ENCODE measurements around the gene NMB.

NMB gene

DNA sequence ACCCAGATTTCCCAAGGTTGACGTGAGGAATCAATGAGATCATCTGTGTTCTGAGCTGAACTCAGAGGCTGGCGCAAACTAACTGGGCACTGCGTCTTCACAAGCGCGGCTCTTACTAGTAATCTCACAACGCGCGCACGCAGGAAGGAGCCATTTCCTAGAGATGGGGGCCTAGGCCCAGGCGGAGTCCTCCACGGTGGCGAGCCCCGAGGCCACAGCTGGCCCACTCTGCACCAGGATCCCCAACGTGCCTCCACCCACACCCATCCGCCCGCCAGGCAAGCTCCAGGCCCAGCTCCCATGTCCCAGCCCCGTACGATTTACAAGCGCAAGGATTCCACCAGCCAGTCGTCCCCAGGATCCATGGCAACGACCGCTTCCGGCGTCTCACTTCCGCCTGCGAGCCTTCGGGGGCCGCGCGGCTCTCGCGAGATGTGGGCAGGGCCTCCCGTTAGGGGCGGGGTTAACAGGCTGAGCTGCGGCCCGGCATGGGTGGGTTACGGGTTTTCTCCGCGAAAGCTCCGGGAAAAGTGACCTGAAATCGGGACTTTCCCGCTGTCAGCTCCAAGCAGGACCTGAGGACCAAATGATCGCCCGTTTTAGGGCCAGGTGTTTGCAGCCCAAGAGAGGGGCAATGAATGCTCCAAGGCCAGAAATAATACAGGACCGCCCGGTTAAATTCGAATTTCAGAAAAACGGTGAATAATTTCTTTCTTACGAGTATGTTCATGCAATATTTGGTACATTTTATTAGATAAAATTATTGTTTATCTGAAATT is 3.9 kb downstream of the NMB start, which contains the start of gene WDR73:
WDR73 (minus strand) TSS at position 374 of the 779 bp plus-strand sequence; CDS start at position 365, 9 bp downstream.
- TF ChIP-seq, protein P1, sequence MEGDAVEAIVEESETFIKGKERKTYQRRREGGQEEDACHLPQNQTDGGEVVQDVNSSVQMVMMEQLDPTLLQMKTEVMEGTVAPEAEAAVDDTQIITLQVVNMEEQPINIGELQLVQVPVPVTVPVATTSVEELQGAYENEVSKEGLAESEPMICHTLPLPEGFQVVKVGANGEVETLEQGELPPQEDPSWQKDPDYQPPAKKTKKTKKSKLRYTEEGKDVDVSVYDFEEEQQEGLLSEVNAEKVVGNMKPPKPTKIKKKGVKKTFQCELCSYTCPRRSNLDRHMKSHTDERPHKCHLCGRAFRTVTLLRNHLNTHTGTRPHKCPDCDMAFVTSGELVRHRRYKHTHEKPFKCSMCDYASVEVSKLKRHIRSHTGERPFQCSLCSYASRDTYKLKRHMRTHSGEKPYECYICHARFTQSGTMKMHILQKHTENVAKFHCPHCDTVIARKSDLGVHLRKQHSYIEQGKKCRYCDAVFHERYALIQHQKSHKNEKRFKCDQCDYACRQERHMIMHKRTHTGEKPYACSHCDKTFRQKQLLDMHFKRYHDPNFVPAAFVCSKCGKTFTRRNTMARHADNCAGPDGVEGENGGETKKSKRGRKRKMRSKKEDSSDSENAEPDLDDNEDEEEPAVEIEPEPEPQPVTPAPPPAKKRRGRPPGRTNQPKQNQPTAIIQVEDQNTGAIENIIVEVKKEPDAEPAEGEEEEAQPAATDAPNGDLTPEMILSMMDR (conservative IDR thresholded peaks at IDR 0.05): no peak
- peak within 1 kb of the TSS; percentile 95 for H3K27ac ChIP-seq

- TF ChIP-seq, protein P1 (conservative IDR thresholded peaks at IDR 0.05): no peak
- peak overlapping the region; percentile 95 for H3K27ac ChIP-seq
Observed at GRCh38 chr15:84653584-84653909, 4.5 kb downstream of the NMB start.

- no peak overlapping the region for H3K27ac ChIP-seq
Observed at GRCh38 chr15:84649706-84650105, 8.3 kb downstream of the NMB start.

DNA sequence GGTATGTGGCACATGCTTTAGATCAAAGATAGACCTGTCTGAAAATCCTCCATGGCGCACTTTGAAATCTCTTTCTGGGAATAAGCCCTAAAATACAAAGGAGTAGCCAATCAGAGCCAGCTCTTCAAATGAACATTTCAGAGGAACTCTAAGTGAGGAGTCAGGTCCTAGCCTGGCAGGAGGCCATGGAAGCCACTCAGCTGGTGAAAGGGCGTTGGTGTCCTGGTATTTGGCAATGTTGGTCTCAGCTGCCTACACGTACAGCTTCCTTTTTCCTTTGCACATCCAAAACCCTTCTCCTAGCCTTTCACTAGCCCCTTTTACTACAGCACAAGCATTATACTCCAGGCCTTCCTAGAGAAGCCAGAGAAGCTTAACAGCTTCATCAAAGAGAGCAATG is 9.5 kb downstream of the NMB start:
- no peak overlapping the region for H3K27ac ChIP-seq
- TF ChIP-seq, protein P1 (conservative IDR thresholded peaks at IDR 0.05): no peak

More at GRCh38 chr15:84649706-84650105, 8.3 kb downstream of the NMB start:
- TF ChIP-seq, protein P1 (conservative IDR thresholded peaks at IDR 0.05): no peak

DNA sequence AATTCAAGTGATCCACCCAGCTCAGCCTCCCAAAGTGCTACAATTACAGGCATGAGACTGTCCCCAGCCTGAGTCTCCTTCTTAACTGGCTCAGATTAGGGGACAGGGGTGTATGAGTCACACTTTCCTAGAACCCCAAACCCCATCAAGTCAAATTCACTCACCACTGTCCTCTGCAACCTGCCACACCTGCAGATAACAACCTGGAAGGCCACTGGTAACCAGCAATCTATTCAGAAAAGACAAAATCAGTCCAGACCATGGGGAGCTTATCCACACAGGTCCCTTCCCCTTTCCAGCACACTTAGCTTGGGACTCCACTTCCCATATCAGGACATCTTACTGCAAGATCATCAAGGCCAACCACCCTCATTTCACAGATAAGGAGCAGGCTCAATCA is 10.3 kb downstream of the NMB start:
- H3K27ac ChIP-seq: no peak overlapping the region
- TF ChIP-seq, protein P1 (conservative IDR thresholded peaks at IDR 0.05): no peak

DNA sequence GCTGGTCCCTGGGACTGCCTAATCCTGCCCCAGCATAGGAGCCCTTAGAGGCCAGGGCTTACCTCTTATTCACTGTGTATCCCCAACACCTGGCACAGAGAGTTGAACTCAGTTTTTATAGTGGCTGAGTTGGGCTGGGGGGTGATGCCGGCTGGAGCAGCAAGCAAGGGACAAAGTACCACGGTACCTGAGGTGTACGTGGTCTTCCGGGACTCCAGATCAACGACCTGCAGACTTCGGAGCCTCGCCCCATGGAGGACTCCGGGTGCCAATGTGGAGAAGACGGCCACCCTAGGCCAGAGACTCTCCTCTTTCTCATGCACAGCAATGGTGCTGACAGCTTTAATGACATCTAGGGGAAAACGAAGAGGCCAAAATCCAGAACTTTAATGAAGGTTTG is 12.0 kb downstream of the NMB start:
- TF ChIP-seq, protein P1 (conservative IDR thresholded peaks at IDR 0.05): no peak
- no peak overlapping the region for H3K27ac ChIP-seq

DNA sequence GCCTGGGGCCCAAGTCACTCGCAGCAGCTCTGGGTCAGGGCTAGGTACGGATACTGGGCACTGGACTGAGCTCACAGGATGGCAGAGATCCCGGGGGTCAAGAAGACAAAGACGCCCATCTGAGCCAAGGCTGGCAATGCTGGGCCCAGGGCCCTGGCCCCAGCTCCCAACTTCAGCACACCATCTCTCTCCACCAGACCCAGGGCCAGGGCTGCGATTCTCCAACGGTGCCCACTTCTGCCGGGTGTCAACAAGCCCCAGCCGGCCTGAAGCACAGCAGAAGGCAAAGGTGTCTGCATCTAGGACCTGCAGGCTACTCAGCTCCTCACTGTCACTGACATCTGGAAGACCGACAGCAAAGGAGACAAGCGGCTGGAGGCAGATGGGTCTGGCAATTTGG is 12.5 kb downstream of the NMB start:
- no peak overlapping the region for H3K27ac ChIP-seq
- TF ChIP-seq, protein P1 (conservative IDR thresholded peaks at IDR 0.05): no peak

Data from VCaP (cell line).